ENCODE data around the gene FAM107A. TPM values are rescaled to one million over a fixed set of nuclear protein-coding genes. Genes with fewer than 3 reads are reported as not detected.

FAM107A gene
- total RNA-seq, 1 experiment from 2014 or later = not detected

GRCh38 chr3:58608648-58609047 lies 31.5 kb upstream of the FAM107A start:
- ChIA-PET CTCF (no interaction called here), POLR2A (ENCODE audit: low non-redundant PET) (no interaction called here)
- Histone ChIP-seq H3K4me1 (ENCODE audit: insufficient read depth, low read length, poor library complexity, severe bottlenecking) (no peaks in the 10 kb centered on the region), H3K36me3 (ENCODE audit: insufficient read depth, low read length, poor library complexity, severe bottlenecking) (no peaks in the 10 kb centered on the region), H3K9me3 (ENCODE audit: low read depth, low read length, poor library complexity, severe bottlenecking) (no peaks in the 10 kb centered on the region), H3K27ac (ENCODE audit: low read depth, low read length, poor library complexity, severe bottlenecking) (no peak overlapping the region), H3K4me3 (ENCODE audit: low read depth, low read length, poor library complexity, severe bottlenecking) (no peak overlapping the region), H3K27me3 (replicated peaks; ENCODE audit: insufficient read depth, low read depth, low read length, poor library complexity) (no peaks in the 10 kb centered on the region)
- TF ChIP-seq EZH2 (IDR thresholded peaks at IDR 0.05; ENCODE audit: borderline replicate concordance, low read depth, low read length, poor library complexity, severe bottlenecking) (no peak), CTCF (conservative IDR thresholded peaks at IDR 0.05; ENCODE audit: low read depth, low read length) (no peak)
- DNase-seq (ENCODE audit: low spot score) = no peak
- intact Hi-C loops (cut with micrococcal nuclease; ENCODE audit: unreplicated experiment) = no loop called here
- BruUV-seq (replicated peaks) = no TSS peak

DNA sequence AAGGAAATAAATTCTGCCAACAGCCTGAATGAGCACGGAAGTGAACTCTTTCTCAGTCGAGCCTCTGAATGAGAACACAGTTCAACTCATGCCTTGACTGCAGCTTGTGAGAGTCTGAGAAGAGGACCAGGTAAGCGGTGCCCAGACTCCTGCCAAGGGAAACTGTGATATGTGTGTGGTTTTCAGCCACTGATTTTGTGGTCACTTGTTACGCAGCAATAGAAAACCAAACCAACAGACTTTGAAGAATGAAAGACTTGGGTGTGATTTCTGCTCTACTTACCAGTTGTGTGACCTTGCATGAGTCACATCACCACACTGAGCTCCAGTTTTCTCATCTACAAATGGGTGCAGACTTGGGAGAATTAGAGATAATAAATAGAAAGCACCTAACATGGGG lies 30.6 kb upstream of the FAM107A start:
- POLR2A ChIA-PET (ENCODE audit: low non-redundant PET) = no interaction called here
- H3K36me3 ChIP-seq (ENCODE audit: insufficient read depth, low read length, poor library complexity, severe bottlenecking) = no peaks in the 10 kb centered on the region
- CTCF ChIA-PET = no interaction called here
- intact Hi-C loops (cut with micrococcal nuclease; ENCODE audit: unreplicated experiment) = no loop called here
- no peaks in the 10 kb centered on the region for H3K9me3 ChIP-seq (ENCODE audit: low read depth, low read length, poor library complexity, severe bottlenecking)
- H3K4me1 ChIP-seq (ENCODE audit: insufficient read depth, low read length, poor library complexity, severe bottlenecking) = no peaks in the 10 kb centered on the region
- BruUV-seq (replicated peaks) = no TSS peak
- TF ChIP-seq EZH2 (IDR thresholded peaks at IDR 0.05; ENCODE audit: borderline replicate concordance, low read depth, low read length, poor library complexity, severe bottlenecking) = no peak
- no peak for TF ChIP-seq CTCF (conservative IDR thresholded peaks at IDR 0.05; ENCODE audit: low read depth, low read length)
- no peaks in the 10 kb centered on the region for H3K27me3 ChIP-seq (replicated peaks; ENCODE audit: insufficient read depth, low read depth, low read length, poor library complexity)
- H3K27ac ChIP-seq (ENCODE audit: low read depth, low read length, poor library complexity, severe bottlenecking) = no peak overlapping the region
- DNase-seq (ENCODE audit: low spot score) = no peak
- H3K4me3 ChIP-seq (ENCODE audit: low read depth, low read length, poor library complexity, severe bottlenecking) = no peak overlapping the region

DNA sequence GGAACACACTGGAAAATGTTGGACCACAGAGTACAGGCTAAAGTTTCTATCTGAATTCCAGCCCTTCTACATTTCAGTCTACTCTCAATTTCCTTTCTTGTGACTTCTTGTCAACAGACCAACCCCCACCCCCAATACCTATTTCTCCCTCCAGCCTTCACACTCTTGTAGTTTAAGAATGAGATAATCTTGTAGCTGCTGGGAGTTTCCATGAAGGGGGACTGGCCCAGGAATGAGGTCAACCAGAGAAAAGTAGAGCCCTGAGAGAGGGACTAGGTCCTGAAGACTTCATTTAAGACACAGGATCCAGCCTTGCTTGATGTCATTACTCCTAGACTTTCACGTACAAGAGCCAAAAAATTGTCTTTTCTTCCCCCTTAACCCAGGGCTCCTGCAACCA lies 29.5 kb upstream of the FAM107A start:
- H3K4me3 ChIP-seq (ENCODE audit: low read depth, low read length, poor library complexity, severe bottlenecking) = no peak overlapping the region
- no peak for TF ChIP-seq EZH2 (IDR thresholded peaks at IDR 0.05; ENCODE audit: borderline replicate concordance, low read depth, low read length, poor library complexity, severe bottlenecking)
- no peak for TF ChIP-seq CTCF (conservative IDR thresholded peaks at IDR 0.05; ENCODE audit: low read depth, low read length)
- ChIA-PET CTCF (no interaction called here), POLR2A (ENCODE audit: low non-redundant PET) (no interaction called here)
- intact Hi-C loops (cut with micrococcal nuclease; ENCODE audit: unreplicated experiment) = no loop called here
- no peaks in the 10 kb centered on the region for H3K9me3 ChIP-seq (ENCODE audit: low read depth, low read length, poor library complexity, severe bottlenecking)
- H3K4me1 ChIP-seq (ENCODE audit: insufficient read depth, low read length, poor library complexity, severe bottlenecking) = no peaks in the 10 kb centered on the region
- no peaks in the 10 kb centered on the region for H3K27me3 ChIP-seq (replicated peaks; ENCODE audit: insufficient read depth, low read depth, low read length, poor library complexity)
- BruUV-seq (replicated peaks) = no TSS peak
- H3K36me3 ChIP-seq (ENCODE audit: insufficient read depth, low read length, poor library complexity, severe bottlenecking) = no peaks in the 10 kb centered on the region
- no peak for DNase-seq (ENCODE audit: low spot score)
- no peak overlapping the region for H3K27ac ChIP-seq (ENCODE audit: low read depth, low read length, poor library complexity, severe bottlenecking)

Data from A673 (cell line).